SU-DHL-6 (cell line): ENCODE data around the gene MORC2.

Experiments used
- CTCF ChIP-seq: fragments of 200-600 bp; sonication (generic); IDR thresholded peaks from one replicate; pipeline ENCODE4 v1.5.1; 2017; ENCODE audit warnings: antibody characterized with exemption, mild to moderate bottlenecking, low read length, moderate library complexity; ENCODE audit not compliant: insufficient read depth, poor library complexity, severe bottlenecking
- EZH2phosphoT487 ChIP-seq: fragments of 200-600 bp; sonication (generic), shearing (Covaris generic); conservative IDR thresholded peaks from 2 replicates; pipeline ENCODE4 v1.6.1; 2018; ENCODE audit warnings: mild to moderate bottlenecking, antibody characterized with exemption, low read length, moderate library complexity, mixed read lengths

DNA sequence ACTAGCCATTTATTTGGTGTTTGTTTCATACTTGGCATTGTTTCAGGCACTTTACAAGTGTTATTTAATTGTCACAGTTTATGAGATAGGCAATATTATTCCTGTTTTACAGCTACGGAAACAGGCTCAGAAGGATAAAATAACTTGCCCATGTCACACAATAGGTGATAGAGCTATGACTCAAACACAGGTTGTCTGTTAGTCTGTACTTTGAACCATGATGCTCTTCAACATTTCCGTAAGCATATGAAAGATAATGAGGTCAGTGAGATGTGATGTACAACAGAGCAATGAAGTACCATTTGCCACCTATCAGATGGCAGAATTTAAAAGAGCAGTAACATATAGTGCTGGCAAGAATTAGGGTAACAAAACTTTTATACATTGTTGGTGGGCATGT lies 15.7 kb upstream of the MORC2 start:
- TF ChIP-seq CTCF, result no peak
- TF ChIP-seq EZH2phosphoT487, result no peak
